Activated naive CD4-positive, alpha-beta T cell treated with anti-CD3 and anti-CD28 coated beads, Interleukin-2, amount 50 U/mL, for 72 hours (primary cell): Measurements from ENCODE around the gene MUC22. TPM values are rescaled to one million over a fixed set of nuclear protein-coding genes. Genes with fewer than 3 reads are reported as not detected.
"Not testable (repeated sequence)": the region's sequence is repeated elsewhere in the genome, so short reads cannot be mapped to it uniquely, and the experiment has no call there.

Experiments used
- ATAC-seq, 2 donors: fragments of 150-1000 bp; cut with Tn5 transposase; 2 replicates each; pipeline ENCODE4 v1.10.0; 2021; ENCODE audit warnings: mild to moderate bottlenecking in 2 of 2, moderate library complexity in 2 of 2
- DNase-seq, 2 donors: peaks; one replicate each; pipeline ENCODE4 v3.0.0; 2021 to 2022; ENCODE audit warnings: low spot score in 2 of 2
- H3K27ac Mint-ChIP-seq, 2 donors: one replicate each; pipeline ENCODE4 v1.8.0; 2022; ENCODE audit warnings: mild to moderate bottlenecking in 2 of 2, mixed read lengths in 2 of 2
- H3K36me3 Mint-ChIP-seq, 2 donors: one replicate each; pipeline ENCODE4 v1.8.0; 2022; ENCODE audit warnings: mixed read lengths in 2 of 2
- H3K9me3 Mint-ChIP-seq, 2 donors: one replicate each; pipeline ENCODE4 v1.8.0; 2022; ENCODE audit warnings: mixed read lengths in 2 of 2
- total RNA-seq, 2 donors: library from RNA; stranded (reverse); gene quantifications; one replicate each; pipeline ENCODE4 v1.2.3, GENCODE V29; 2022

Gene MUC22
- total RNA-seq, 2 donors from 2014 or later = not detected

GRCh38 chr6:31053873-31054272 lies 43.6 kb downstream of the MUC22 start:
- DNase-seq (no peak), ATAC-seq (no peak)
- H3K9me3 Mint-ChIP-seq = no peaks in the 10 kb centered on the region
- H3K27ac Mint-ChIP-seq = no peak overlapping the region
- H3K36me3 Mint-ChIP-seq = no peaks in the 10 kb centered on the region

DNA sequence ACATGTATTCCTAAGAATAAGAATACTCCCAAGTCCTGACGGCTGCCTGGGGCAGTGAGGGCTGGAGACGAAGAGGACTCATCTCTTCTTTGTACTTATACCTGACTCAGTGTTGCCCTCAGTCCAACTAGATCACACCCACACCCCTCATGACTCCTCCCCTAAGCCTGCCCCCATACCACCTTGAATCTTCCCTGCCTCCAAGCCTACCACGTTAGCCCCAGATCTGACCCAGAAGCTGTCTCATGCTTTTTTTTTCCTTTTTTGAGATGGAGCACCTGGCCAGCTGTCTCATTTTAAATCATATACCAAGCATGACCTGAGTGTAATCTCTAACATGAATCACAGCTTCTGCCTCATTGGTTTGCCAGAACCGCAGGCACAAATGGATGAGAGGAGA lies 45.2 kb downstream of the MUC22 start:
- DNase-seq = no peak
- Mint-ChIP-seq H3K27ac (no peak overlapping the region), H3K9me3 (no peaks in the 10 kb centered on the region), H3K36me3 (no peaks in the 10 kb centered on the region)
- ATAC-seq = peak in 1 of 2 donors; percentile 31

DNA sequence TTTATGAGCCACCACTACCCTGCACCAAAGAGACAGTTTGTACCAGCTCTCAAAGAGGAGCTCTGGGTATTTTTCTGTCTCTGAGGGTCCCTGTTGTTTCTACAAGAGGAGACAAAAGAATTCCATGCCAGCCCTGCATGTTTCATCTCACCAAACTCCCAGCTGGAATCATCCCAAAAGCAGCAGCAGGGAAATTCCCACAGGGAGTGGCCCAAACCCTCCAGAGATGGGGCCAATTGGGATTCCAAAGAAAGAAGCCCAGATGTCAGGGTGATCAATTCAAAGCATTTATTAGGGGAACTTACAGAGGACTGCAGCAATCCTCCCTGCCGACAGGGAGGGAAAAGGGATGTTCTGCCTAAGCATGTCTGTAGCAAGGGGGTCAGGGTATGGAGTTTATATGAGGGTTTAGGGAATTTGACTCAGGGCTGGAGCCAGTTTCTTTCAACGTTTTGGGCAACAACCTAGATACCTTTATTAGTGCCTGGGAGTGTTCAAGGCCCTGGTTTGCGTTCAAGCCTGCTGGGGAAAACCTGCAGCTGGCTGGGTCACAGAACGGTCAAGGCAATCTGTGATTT lies 47.2 kb downstream of the MUC22 start:
- Mint-ChIP-seq H3K9me3 (no peaks in the 10 kb centered on the region), H3K36me3 (no peaks in the 10 kb centered on the region), H3K27ac (no peak overlapping the region)
- DNase-seq (no peak), ATAC-seq (no peak)

DNA sequence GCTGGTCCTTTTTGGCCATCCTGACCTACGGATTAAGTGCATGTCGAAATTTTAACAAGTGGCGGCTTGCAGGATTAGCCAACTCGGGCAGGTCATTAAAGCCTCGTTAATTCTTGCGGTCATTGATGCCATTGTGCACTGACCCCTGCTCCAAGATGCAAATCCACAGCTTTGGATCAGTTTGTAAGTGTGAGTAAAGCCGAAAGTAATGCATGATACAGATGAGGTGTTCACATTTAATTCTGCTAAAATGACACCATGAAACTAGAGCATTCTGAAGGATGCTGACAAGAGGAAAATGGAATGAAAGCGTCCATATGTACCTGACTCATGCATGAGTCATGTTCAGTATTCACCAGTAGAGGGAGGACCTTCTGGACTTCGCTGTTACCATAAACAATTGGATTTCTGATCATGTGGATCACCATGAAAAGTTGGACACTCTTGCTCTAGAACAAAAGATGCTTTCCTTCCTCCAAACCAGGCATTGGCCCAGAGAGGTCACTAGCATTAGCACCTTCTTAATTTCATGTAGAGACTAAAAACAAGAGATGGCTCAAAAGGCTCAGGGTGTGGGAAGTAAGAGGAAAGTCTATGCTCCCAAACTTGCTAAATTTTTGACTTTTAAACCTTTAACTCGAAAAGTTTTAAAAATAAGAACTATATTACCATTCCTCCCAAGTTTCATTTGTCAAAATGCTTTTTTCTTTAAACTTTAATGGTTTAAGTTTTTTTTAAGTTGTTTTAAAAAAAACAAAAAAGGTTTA lies 48.0 kb downstream of the MUC22 start:
- H3K36me3 Mint-ChIP-seq = no peaks in the 10 kb centered on the region
- H3K9me3 Mint-ChIP-seq = no peaks in the 10 kb centered on the region
- no peak overlapping the region for H3K27ac Mint-ChIP-seq
- DNase-seq (no peak), ATAC-seq (peak; percentile 80 to 95)

DNA sequence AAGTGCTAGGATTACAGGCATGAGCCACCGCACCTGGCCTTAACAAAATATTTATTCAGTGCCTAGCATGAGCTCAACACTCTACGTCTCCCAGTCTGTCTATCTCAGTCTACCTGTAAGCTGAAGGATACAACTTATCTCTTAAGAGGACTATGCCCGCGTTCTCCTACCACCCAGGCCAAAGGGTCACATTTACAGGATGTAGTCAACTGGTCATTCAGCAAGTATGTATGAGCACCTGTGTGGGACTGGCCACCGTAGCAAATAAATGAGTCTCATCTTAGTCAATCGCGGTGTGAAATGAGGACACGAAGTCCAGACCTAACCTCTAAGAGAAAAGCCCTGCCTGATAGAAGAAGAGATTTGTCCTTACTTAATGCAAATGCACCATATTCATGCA lies 49.9 kb downstream of the MUC22 start:
- Mint-ChIP-seq H3K27ac (no peak overlapping the region), H3K36me3 (no peaks in the 10 kb centered on the region)
- no peak for ATAC-seq

DNA sequence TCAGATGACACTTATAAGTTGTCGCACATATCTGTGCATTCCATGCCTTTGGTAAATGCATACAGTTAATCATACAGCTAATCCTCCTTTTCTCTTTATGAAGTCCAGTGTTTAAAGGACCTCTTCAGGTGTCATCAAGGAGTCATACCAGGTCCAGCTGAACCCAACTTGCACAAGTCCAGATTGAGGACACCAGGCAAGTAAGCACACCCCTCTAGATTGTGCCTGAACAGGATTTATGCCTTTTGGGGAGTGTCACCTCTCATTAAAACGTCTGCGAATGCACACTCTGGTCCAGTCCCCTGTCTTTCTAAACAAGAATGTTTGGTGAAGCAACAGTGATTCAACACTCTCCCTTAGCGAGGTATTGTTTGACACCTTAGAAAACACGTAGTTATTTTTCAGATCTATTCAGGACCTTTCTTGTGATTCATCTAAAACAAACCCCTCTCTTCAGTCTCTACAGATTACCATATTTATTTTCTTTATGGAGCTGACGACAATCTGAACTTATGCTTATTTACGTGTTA lies 53.7 kb downstream of the MUC22 start:
- no peak for DNase-seq
- ATAC-seq = no peak
- H3K9me3 Mint-ChIP-seq = no peaks in the 10 kb centered on the region
- H3K27ac Mint-ChIP-seq = no peak overlapping the region
- no peaks in the 10 kb centered on the region for H3K36me3 Mint-ChIP-seq

More for the DNA sequence above, 49.9 kb downstream of the MUC22 start:
- H3K9me3 Mint-ChIP-seq = no peaks in the 10 kb centered on the region
- DNase-seq = no peak

DNA sequence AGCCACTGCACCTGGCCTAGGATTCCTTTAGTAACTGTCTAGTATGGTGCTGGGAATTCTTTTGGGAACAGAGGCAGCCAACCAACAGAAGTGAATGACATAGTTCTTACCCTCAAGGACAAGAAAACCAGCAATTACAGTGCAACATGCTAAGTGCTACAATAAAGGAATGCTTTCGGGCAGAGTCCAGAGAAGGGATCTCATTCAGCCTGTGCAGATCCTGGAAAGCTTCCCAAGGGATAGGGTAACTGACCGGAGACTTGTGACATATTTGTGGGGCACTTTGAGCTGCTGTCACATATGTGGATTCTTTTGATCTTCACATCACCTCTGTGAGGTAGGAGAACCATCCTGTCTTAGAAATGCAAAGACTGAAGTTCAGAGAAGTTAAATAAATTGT lies 55.3 kb downstream of the MUC22 start:
- no peak for ATAC-seq
- no peaks in the 10 kb centered on the region for H3K9me3 Mint-ChIP-seq

GRCh38 chr6:31067028-31067427 lies 56.8 kb downstream of the MUC22 start:
- not testable (repeated sequence) for ATAC-seq, H3K27ac Mint-ChIP-seq, H3K36me3 Mint-ChIP-seq, H3K9me3 Mint-ChIP-seq, DNase-seq

More for the DNA sequence above, 55.3 kb downstream of the MUC22 start:
- Mint-ChIP-seq H3K27ac (no peak overlapping the region), H3K36me3 (no peaks in the 10 kb centered on the region)
- no peak for DNase-seq

GRCh38 chr6:31067891-31068668 lies 57.8 kb downstream of the MUC22 start:
- not testable (repeated sequence) for H3K36me3 Mint-ChIP-seq, DNase-seq, H3K9me3 Mint-ChIP-seq, ATAC-seq, H3K27ac Mint-ChIP-seq

DNA sequence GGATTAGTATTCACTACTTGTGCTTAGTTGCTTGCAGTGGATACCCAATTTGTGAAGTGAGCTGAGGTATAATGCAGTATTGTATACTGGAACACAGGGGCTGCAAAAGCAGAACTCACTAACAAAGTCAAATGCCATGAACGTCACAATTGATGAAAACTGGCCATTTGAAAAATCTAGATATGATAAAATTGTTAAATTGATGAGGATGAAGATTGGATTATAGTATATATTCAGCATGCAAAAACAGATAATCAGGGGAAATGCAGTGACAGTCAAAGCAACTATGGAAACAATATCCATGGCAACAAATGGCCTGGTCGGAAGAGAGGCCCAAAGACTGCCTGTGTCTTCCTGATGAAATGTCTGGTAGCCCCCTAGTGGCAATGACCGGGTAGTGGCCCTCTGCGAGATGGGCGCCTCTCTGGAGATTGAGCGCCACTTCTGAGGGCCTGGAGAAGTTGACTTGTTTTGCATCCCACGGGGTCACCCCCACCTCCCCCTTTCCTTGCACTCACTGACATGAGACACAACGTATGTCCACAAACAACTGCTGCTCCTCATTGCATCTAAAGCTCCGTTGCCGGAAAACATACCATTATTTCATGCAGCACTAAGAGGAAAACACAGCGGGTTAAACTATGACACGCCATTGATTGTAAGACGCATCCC lies 58.5 kb downstream of the MUC22 start:
- no peaks in the 10 kb centered on the region for H3K9me3 Mint-ChIP-seq
- ATAC-seq (peak; percentile 85 to 97), DNase-seq (peak; percentile 72 to 76)
- H3K27ac Mint-ChIP-seq = no peak overlapping the region
- no peaks in the 10 kb centered on the region for H3K36me3 Mint-ChIP-seq

- DNase-seq (no peak), ATAC-seq (no peak)
- no peaks in the 10 kb centered on the region for H3K9me3 Mint-ChIP-seq
- no peaks in the 10 kb centered on the region for H3K36me3 Mint-ChIP-seq
- no peak overlapping the region for H3K27ac Mint-ChIP-seq
These were observed 60.5 kb downstream of the MUC22 start for GRCh38 chr6:31070711-31071197.

DNA sequence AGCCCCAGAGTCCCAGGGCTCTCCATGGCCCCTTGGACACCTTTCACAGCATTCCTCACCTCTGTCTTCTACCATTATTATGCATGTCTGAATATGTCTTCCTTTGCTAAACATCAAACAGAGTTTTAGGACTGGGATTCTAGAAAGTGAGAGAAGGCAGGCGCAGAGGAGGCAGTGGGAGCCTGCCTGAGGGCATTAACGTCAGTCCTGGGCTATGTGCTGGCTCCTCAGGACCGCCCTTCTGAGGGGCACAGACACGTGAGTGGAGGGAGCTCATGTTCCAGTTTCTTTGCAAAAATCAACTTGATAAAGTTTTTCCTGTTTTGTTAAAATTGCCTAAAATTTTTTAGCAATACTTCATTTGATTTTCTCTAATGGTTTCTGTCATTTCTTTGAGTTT lies 64.1 kb downstream of the MUC22 start:
- Mint-ChIP-seq H3K36me3 (no peaks in the 10 kb centered on the region), H3K27ac (no peak overlapping the region), H3K9me3 (no peaks in the 10 kb centered on the region)
- DNase-seq (no peak), ATAC-seq (no peak)

GRCh38 chr6:31075528-31075927 lies 65.3 kb downstream of the MUC22 start:
- no peaks in the 10 kb centered on the region for H3K9me3 Mint-ChIP-seq

DNA sequence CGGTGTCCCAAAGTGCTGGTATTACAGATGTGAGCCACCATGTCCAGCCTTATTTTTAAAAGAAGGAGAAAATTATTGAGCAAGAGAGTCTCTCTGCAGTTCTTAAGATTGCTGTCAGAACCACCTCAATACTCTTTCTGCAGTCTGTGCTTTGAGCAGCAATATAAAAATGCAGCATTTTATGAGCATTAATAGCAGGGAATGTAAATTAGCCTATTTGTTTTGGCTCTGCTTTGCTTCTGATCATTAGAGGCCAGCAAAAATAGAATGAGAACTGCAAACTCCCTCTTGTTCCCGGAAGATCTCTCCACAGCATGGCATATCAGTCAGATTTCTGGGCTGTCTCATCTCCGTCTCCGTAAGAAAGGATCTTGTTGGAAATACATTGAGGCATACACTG lies 66.3 kb downstream of the MUC22 start:
- H3K27ac Mint-ChIP-seq = no peak overlapping the region
- no peak for ATAC-seq
- DNase-seq = no peak
- no peaks in the 10 kb centered on the region for H3K9me3 Mint-ChIP-seq
- no peaks in the 10 kb centered on the region for H3K36me3 Mint-ChIP-seq

More at GRCh38 chr6:31075528-31075927, 65.3 kb downstream of the MUC22 start:
- ATAC-seq (no peak), DNase-seq (no peak)
- Mint-ChIP-seq H3K36me3 (no peaks in the 10 kb centered on the region), H3K27ac (no peak overlapping the region)

DNA sequence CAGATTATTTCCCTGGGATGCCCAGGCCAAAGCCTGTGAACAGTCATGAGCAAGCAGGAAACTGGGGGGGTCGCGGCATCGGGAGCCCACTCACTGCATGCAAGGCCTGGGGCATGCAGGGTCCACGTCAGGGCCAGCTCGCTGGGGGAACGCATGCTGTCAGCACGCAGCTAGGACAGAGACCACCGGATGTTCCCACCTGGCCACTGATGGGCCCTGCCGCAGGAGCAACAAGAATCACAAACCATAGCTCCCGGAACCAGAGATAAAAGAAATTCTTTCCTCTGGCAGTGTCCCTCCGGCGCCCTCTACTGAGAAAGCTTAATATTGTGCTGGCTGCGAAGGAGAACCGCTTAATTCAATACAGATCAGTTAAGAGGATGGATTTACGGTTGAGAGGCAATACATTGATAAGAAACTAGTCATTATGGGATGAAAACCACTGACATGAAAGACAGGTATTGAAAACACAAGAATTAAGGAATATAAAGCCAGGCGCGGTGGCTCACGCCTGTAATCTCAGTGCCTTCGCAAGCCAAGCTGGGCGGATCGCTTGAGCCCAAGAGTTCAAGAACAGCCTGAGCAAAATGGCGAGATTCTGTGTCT lies 69.5 kb downstream of the MUC22 start:
- ATAC-seq (peak; percentile 82 to 85), DNase-seq (peak; percentile 63 to 81)
- Mint-ChIP-seq H3K27ac (no peak overlapping the region), H3K36me3 (no peaks in the 10 kb centered on the region), H3K9me3 (no peaks in the 10 kb centered on the region)

GRCh38 chr6:31081872-31082271 lies 71.6 kb downstream of the MUC22 start:
- no peak overlapping the region for H3K27ac Mint-ChIP-seq
- ATAC-seq (no peak), DNase-seq (no peak)
- H3K36me3 Mint-ChIP-seq = no peaks in the 10 kb centered on the region
- no peaks in the 10 kb centered on the region for H3K9me3 Mint-ChIP-seq
